Astrocyte (in vitro differentiated cells and primary cell): ENCODE measurements around the gene AFF3. TPM values are rescaled to one million over a fixed set of nuclear protein-coding genes. Genes with fewer than 3 reads are reported as not detected.

Source experiments
- DNase-seq: peaks from one replicate; pipeline ENCODE4 v3.0.0-alpha.2; 2010; ENCODE audit warnings: low read depth
- FAIRE-seq: peaks from 2 replicates; lab custom pipeline; 2011; peaks lifted over from hg19 to GRCh38; lab: Jason Lieb, UNC
- H2AFZ ChIP-seq: 2 replicates; pipeline ENCODE4 v1.6.0; 2012; ENCODE audit warnings: low read depth, low read length, inconsistent platforms
- H3K27ac ChIP-seq: 2 replicates; pipeline ENCODE4 v1.5.1; 2011; ENCODE audit warnings: low read depth, low read length, inconsistent platforms
- H3K27me3 ChIP-seq: 2 replicates; pipeline ENCODE4 v1.6.0; 2011; ENCODE audit warnings: low read length, inconsistent platforms; ENCODE audit not compliant: insufficient read depth
- H3K36me3 ChIP-seq: 2 replicates; pipeline ENCODE4 v1.5.1; 2011; ENCODE audit warnings: low read length, inconsistent platforms; ENCODE audit not compliant: insufficient read depth
- H3K4me1 ChIP-seq: 2 replicates; pipeline ENCODE4 v1.5.1; 2011; ENCODE audit warnings: low read length, inconsistent platforms; ENCODE audit not compliant: insufficient read depth
- H3K4me2 ChIP-seq: 2 replicates; pipeline ENCODE4 v1.6.0; 2012; ENCODE audit warnings: low read length, inconsistent platforms
- H3K4me3 ChIP-seq: 2 replicates; pipeline ENCODE4 v1.5.1; 2011; ENCODE audit warnings: low read depth, mild to moderate bottlenecking, low read length, inconsistent platforms; ENCODE audit not compliant: insufficient read depth
- H3K79me2 ChIP-seq: 2 replicates; pipeline ENCODE4 v1.6.0; 2012; ENCODE audit warnings: mild to moderate bottlenecking, low read length, inconsistent platforms; ENCODE audit not compliant: insufficient read depth
- H3K9ac ChIP-seq: 2 replicates; pipeline ENCODE4 v1.6.0; 2012; ENCODE audit warnings: mild to moderate bottlenecking, low read length, inconsistent platforms
- H3K9me3 ChIP-seq: 2 replicates; pipeline ENCODE4 v1.5.1; 2012; ENCODE audit warnings: low read depth, mild to moderate bottlenecking, low read length, inconsistent platforms; ENCODE audit not compliant: insufficient read depth
- H4K20me1 ChIP-seq: 2 replicates; pipeline ENCODE4 v1.6.0; 2012; ENCODE audit warnings: low read length, inconsistent platforms; ENCODE audit not compliant: insufficient read depth
- H3K27ac Mint-ChIP-seq: one replicate; pipeline ENCODE4 v1.8.0; 2021; ENCODE audit warnings: mild to moderate bottlenecking, mixed read lengths; ENCODE audit not compliant: unreplicated experiment
- H3K27me3 Mint-ChIP-seq: one replicate; pipeline ENCODE4 v1.8.0; 2021; ENCODE audit warnings: low read depth, mixed read lengths; ENCODE audit not compliant: unreplicated experiment
- H3K36me3 Mint-ChIP-seq: one replicate; pipeline ENCODE4 v1.8.0; 2021; ENCODE audit warnings: low read depth, mixed read lengths; ENCODE audit not compliant: unreplicated experiment
- H3K4me1 Mint-ChIP-seq: one replicate; pipeline ENCODE4 v1.8.0; 2021; ENCODE audit warnings: low read depth, mixed read lengths; ENCODE audit not compliant: unreplicated experiment
- H3K4me3 Mint-ChIP-seq: one replicate; pipeline ENCODE4 v1.8.0; 2021; ENCODE audit warnings: mild to moderate bottlenecking, moderate library complexity, mixed read lengths; ENCODE audit not compliant: unreplicated experiment
- H3K9me3 Mint-ChIP-seq: one replicate; pipeline ENCODE4 v1.8.0; 2021; ENCODE audit warnings: mild to moderate bottlenecking, mixed read lengths; ENCODE audit not compliant: unreplicated experiment
- EZH2 ChIP-seq: IDR thresholded peaks from 2 replicates; pipeline ENCODE4 v1.6.1; 2012; ENCODE audit warnings: mild to moderate bottlenecking, low read length, inconsistent platforms; ENCODE audit not compliant: insufficient read depth
- total RNA-seq: library from RNA; stranded (reverse); gene quantifications from 2 replicates; pipeline ENCODE4 v1.2.1, GENCODE V29; 2021
- TF ChIP-seq, protein P1 (sequence below): IDR thresholded peaks from 2 replicates; pipeline ENCODE4 v1.5.1; 2011; ENCODE audit warnings: low read depth, mild to moderate bottlenecking, inconsistent platforms, low read length, moderate library complexity; ENCODE audit not compliant: insufficient read depth

Gene AFF3
- total RNA-seq, 1 donor from 2014 or later: 14.7 TPM

DNA sequence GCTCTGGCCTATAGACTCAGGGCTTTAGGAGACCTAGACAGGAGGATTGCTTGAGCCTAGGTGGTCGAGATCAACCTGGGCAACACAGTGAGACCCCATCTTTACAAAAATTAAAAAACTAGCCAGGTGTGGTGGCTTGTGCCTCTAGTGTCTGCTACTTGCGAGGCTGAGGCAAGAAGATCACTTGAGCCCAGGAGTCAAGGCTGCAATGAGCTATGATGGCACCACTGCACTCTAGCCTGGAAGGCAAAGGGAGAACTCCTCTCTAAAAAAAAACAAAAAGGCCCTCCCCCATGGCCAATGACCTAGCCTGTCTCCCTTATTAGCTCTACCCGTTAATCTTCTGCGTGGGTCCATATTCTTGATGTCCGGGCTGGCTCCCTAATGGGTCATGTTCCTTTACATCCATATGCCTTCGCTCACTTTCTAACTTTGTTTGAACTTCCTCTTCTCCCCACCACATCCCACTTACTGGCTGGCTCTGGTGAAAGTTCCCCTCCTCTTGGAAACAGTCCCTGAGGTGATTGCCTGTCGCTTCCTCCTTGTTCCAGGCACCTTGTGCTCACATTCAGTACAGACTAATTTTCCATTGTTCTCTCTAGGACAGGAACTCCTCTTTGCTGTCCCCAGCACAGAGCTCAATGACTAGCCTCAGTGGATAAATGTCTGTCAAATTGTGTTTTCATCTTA lies 103.0 kb downstream of the AFF3 start:
- peaks cover 3% of the 10 kb centered on the region for H3K36me3 Mint-ChIP-seq
- no peaks in the 10 kb centered on the region for H3K27me3 Mint-ChIP-seq
- Histone ChIP-seq H3K9me3 (no peaks in the 10 kb centered on the region), H3K4me2 (no peak overlapping the region), H3K4me1 (no peaks in the 10 kb centered on the region), H3K27ac (no peak overlapping the region), H3K36me3 (no peaks in the 10 kb centered on the region), H3K27me3 (no peaks in the 10 kb centered on the region), H3K9ac (no peak overlapping the region), H2AFZ (no peak overlapping the region), H3K79me2 (peaks cover 6% of the 10 kb centered on the region), H4K20me1 (no peaks in the 10 kb centered on the region), H3K4me3 (no peak overlapping the region)
- FAIRE-seq (no peak), DNase-seq (no peak)
- TF ChIP-seq EZH2: no peak
- TF ChIP-seq, protein P1, sequence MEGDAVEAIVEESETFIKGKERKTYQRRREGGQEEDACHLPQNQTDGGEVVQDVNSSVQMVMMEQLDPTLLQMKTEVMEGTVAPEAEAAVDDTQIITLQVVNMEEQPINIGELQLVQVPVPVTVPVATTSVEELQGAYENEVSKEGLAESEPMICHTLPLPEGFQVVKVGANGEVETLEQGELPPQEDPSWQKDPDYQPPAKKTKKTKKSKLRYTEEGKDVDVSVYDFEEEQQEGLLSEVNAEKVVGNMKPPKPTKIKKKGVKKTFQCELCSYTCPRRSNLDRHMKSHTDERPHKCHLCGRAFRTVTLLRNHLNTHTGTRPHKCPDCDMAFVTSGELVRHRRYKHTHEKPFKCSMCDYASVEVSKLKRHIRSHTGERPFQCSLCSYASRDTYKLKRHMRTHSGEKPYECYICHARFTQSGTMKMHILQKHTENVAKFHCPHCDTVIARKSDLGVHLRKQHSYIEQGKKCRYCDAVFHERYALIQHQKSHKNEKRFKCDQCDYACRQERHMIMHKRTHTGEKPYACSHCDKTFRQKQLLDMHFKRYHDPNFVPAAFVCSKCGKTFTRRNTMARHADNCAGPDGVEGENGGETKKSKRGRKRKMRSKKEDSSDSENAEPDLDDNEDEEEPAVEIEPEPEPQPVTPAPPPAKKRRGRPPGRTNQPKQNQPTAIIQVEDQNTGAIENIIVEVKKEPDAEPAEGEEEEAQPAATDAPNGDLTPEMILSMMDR: no peak
- H3K27ac Mint-ChIP-seq: no peak overlapping the region
- no peaks in the 10 kb centered on the region for H3K4me1 Mint-ChIP-seq
- no peak overlapping the region for H3K4me3 Mint-ChIP-seq
- no peaks in the 10 kb centered on the region for H3K9me3 Mint-ChIP-seq

DNA sequence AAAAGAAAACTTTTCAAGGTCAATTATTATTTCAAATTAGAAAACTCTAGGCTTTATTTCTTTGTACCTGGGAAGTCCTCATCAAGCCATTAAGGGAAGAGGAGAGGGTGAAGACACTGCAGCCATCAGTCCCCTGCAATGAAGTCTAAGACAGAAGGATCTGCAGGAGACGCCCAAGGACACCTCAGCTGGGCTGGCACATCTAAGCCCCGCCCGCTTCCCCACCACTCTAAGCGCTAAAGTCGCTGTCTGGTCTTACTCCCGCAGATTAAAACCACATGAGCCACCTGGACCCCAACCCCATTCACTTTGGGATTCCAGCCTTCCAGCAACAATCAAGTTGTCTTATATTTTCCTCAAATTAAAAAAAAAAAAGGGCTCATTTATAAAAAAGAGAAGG lies 104.4 kb downstream of the AFF3 start:
- no peak for DNase-seq
- Histone ChIP-seq H3K9me3 (no peaks in the 10 kb centered on the region), H3K4me3 (no peak overlapping the region), H3K4me2 (no peak overlapping the region), H3K79me2 (peaks cover 6% of the 10 kb centered on the region), H3K4me1 (no peaks in the 10 kb centered on the region), H2AFZ (no peak overlapping the region), H3K9ac (no peak overlapping the region), H3K36me3 (no peaks in the 10 kb centered on the region), H3K27ac (no peak overlapping the region), H4K20me1 (no peaks in the 10 kb centered on the region), H3K27me3 (no peaks in the 10 kb centered on the region)
- FAIRE-seq: no peak
- H3K27me3 Mint-ChIP-seq: no peaks in the 10 kb centered on the region
- no peaks in the 10 kb centered on the region for H3K4me1 Mint-ChIP-seq
- H3K27ac Mint-ChIP-seq: no peak overlapping the region
- peaks cover 1% of the 10 kb centered on the region for H3K36me3 Mint-ChIP-seq
- no peak for TF ChIP-seq EZH2
- TF ChIP-seq, protein P1: no peak
- no peak overlapping the region for H3K4me3 Mint-ChIP-seq
- no peaks in the 10 kb centered on the region for H3K9me3 Mint-ChIP-seq

DNA sequence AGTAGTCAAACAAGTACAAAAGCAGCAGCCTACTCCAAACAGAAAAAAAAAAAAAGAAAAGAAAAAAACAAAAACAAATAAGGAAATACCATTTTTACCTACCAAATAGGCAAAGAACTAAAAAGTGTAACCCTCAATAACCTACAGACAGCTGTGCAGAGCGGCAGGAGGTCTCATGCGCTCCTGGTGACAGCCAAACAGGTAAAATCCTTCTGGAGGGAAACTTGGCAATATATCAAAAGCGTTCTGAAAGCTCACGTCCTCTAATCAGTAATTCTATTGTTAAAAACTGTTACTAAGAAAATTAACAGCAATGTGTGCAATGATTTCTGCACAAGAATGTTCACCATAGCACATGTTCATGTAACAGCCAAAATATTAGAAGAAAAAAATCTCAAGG lies 105.6 kb downstream of the AFF3 start:
- Mint-ChIP-seq H3K4me3 (no peak overlapping the region), H3K4me1 (no peaks in the 10 kb centered on the region), H3K27me3 (no peaks in the 10 kb centered on the region), H3K9me3 (no peaks in the 10 kb centered on the region), H3K36me3 (peaks cover 1% of the 10 kb centered on the region), H3K27ac (no peak overlapping the region)
- Histone ChIP-seq H3K9ac (no peak overlapping the region), H3K79me2 (peaks cover 6% of the 10 kb centered on the region), H3K4me2 (no peak overlapping the region), H3K27ac (no peak overlapping the region), H2AFZ (no peak overlapping the region), H3K4me1 (no peaks in the 10 kb centered on the region), H4K20me1 (no peaks in the 10 kb centered on the region), H3K36me3 (no peaks in the 10 kb centered on the region), H3K4me3 (no peak overlapping the region), H3K27me3 (no peaks in the 10 kb centered on the region), H3K9me3 (no peaks in the 10 kb centered on the region)
- DNase-seq (no peak), FAIRE-seq (no peak)
- TF ChIP-seq, protein P1: no peak
- TF ChIP-seq EZH2: no peak
